Retinal pigment epithelial cell (primary cell): ENCODE measurements around the gene WDR54.

Experiments
- DNase-seq: peaks from one replicate; pipeline ENCODE4 v3.0.0-alpha.2; 2010; ENCODE audit warnings: low read depth
- H3K4me3 ChIP-seq: 2 replicates; pipeline ENCODE4 v1.5.1; 2011; ENCODE audit warnings: mild to moderate bottlenecking, low read length, control low read depth, moderate library complexity
- TF ChIP-seq, protein P1 (sequence below): conservative IDR thresholded peaks from 2 replicates; pipeline ENCODE4 v1.5.1; 2011; ENCODE audit warnings: low read depth, low read length, control low read depth, inconsistent platforms

WDR54 gene

DNA sequence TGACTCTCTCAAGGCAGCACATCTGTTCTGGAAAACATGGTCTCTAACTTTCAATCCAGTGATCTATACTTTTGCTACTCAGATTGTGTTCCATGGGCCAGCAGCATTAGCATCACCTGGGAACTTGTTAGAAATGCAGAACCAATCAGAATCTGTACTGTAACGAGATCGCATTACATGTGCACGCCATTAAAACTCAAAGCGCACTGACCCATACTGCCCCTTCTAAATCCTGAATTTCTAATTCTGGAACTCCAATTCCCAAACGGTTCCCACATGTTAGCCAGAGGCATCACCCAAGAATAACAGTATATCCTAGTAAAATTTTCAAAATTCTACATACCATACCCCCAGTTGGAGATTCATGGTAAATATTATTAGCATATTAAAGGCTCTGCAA lies 30.9 kb upstream of the WDR54 start:
- TF ChIP-seq, protein P1, sequence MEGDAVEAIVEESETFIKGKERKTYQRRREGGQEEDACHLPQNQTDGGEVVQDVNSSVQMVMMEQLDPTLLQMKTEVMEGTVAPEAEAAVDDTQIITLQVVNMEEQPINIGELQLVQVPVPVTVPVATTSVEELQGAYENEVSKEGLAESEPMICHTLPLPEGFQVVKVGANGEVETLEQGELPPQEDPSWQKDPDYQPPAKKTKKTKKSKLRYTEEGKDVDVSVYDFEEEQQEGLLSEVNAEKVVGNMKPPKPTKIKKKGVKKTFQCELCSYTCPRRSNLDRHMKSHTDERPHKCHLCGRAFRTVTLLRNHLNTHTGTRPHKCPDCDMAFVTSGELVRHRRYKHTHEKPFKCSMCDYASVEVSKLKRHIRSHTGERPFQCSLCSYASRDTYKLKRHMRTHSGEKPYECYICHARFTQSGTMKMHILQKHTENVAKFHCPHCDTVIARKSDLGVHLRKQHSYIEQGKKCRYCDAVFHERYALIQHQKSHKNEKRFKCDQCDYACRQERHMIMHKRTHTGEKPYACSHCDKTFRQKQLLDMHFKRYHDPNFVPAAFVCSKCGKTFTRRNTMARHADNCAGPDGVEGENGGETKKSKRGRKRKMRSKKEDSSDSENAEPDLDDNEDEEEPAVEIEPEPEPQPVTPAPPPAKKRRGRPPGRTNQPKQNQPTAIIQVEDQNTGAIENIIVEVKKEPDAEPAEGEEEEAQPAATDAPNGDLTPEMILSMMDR = no peak
- H3K4me3 ChIP-seq = peak overlapping the region; percentile 77
- no peak for DNase-seq

DNA sequence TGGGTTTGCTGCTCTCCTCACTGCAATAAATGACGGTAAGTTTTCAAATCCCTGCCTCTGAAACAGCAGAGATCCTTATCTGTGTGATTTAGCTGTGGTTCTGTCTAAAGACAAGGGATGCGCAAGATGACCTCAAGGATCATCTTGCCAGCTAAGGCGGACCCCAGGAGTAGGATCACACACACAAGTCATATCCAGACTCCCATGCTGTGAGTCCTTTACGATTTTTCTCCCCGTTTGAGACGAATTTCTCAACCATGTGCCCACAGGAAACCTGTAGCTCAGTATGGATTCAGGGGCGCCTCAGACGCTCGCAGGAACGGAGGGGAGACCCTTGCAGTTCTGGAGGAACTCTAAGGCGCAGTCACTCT lies 30.3 kb upstream of the WDR54 start:
- TF ChIP-seq, protein P1 = no peak
- H3K4me3 ChIP-seq = peak overlapping the region; percentile 77
- DNase-seq = no peak

GRCh38 chr2:74391580-74392448 lies 29.7 kb upstream of the WDR54 start:
- peak overlapping the region; percentile 77 for H3K4me3 ChIP-seq
- TF ChIP-seq, protein P1 = peak; percentile 99
- DNase-seq = peak; percentile 70

DNA sequence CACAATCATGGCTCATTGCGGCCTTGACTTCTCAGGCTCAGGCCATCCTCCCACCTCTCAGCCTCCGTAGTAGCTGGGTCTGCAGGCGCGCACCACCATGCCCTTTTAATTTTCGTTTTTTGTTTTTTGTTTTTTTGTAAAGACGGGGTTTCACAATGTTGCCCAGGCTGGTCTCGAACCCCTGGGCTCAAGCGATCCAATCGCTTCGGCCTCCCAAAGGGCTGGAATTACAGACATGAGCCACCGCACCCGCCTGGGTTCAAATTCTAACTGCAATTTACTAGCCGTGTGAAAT lies 29.1 kb upstream of the WDR54 start:
- DNase-seq = no peak
- H3K4me3 ChIP-seq = no peak overlapping the region
- TF ChIP-seq, protein P1 = no peak

GRCh38 chr2:74393525-74393924 lies 28.0 kb upstream of the WDR54 start:
- DNase-seq = no peak
- H3K4me3 ChIP-seq = no peak overlapping the region
- TF ChIP-seq, protein P1 = no peak

GRCh38 chr2:74396149-74396548 lies 25.4 kb upstream of the WDR54 start:
- DNase-seq = no peak
- no peak overlapping the region for H3K4me3 ChIP-seq
- TF ChIP-seq, protein P1 = no peak

DNA sequence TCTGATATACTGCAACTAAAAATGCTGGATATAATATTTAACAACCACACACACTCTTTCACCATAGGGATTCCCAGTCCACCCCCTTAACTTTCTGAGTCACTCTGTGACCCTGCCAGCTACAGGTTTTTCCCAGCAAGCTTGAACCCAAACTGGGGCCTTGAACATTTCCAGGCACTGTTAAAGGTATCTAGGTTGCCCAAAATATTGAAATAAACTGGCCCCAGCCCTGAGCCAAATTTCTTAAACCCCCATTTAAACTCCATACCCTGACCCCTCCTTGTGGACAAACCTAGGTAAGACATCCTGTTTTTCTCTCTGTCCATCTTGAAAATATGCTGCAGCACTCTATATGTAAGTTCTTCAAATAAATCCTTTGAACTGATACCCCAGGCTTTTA lies 21.7 kb upstream of the WDR54 start:
- H3K4me3 ChIP-seq = no peak overlapping the region
- TF ChIP-seq, protein P1 = peak; percentile 65
- no peak for DNase-seq
